ENCODE results near the gene ZNF22.

The ZNF22 gene

GRCh38 chr10:44998146-44998631 lies 2.5 kb upstream of the ZNF22 start:
- peaks cover 8% of the 10 kb centered on the region for H3K36me3 ChIP-seq (ENCODE audit: low read depth)
- H3K4me1 ChIP-seq (ENCODE audit: insufficient read depth, poor library complexity, severe bottlenecking) = peaks cover 7% of the 10 kb centered on the region
- ATAC-seq (ENCODE audit: low read depth) (no peak), DNase-seq (ENCODE audit: low spot score) (no peak)
- no peaks in the 10 kb centered on the region for H3K27me3 ChIP-seq (ENCODE audit: insufficient read depth, poor library complexity, severe bottlenecking)
- no peak overlapping the region for H3K4me3 ChIP-seq (ENCODE audit: severe bottlenecking)
- TF ChIP-seq, protein P1, sequence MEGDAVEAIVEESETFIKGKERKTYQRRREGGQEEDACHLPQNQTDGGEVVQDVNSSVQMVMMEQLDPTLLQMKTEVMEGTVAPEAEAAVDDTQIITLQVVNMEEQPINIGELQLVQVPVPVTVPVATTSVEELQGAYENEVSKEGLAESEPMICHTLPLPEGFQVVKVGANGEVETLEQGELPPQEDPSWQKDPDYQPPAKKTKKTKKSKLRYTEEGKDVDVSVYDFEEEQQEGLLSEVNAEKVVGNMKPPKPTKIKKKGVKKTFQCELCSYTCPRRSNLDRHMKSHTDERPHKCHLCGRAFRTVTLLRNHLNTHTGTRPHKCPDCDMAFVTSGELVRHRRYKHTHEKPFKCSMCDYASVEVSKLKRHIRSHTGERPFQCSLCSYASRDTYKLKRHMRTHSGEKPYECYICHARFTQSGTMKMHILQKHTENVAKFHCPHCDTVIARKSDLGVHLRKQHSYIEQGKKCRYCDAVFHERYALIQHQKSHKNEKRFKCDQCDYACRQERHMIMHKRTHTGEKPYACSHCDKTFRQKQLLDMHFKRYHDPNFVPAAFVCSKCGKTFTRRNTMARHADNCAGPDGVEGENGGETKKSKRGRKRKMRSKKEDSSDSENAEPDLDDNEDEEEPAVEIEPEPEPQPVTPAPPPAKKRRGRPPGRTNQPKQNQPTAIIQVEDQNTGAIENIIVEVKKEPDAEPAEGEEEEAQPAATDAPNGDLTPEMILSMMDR (IDR thresholded peaks at IDR 0.05; ENCODE audit: poor library complexity, severe bottlenecking) = no peak
- H3K9me3 ChIP-seq (ENCODE audit: severe bottlenecking) = no peaks in the 10 kb centered on the region
- no peak overlapping the region for H3K27ac ChIP-seq (ENCODE audit: poor library complexity, severe bottlenecking)

DNA sequence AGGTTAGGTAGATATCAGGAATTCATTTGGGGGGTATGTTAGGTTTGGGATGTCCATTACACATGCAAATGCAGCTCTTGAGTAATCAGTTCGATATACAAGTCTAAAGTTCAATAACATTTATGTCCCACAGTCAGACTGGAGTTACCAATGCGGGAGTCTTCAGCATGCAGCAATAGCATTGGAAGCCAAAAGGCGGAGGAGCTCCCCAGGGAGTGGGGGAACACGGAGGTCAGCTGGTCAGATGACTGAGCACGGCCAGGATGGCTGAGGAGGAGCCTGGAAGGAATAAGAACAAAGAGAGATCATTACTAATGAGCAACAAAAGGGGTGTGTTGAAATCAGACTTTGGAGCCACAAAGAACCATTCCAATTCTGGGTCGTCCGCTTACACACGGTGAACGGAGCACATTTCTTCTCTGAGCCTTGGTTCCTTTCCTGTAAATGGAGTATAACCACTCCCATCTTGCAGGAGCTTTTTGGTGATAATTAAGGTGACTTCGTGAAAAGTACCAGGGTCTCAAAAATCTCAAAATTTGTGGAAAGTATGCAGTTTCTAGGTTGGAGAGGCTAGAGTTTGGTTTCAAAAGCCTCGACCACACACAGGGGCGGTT lies 478 bp upstream of the ZNF22 start:
- H3K27ac ChIP-seq (ENCODE audit: poor library complexity, severe bottlenecking) = peak overlapping the region; percentile 90
- no peak for ATAC-seq (ENCODE audit: low read depth)
- peak overlapping the region; percentile 55 for H3K4me3 ChIP-seq (ENCODE audit: severe bottlenecking)
- no peak for DNase-seq (ENCODE audit: low spot score)
- H3K27me3 ChIP-seq (ENCODE audit: insufficient read depth, poor library complexity, severe bottlenecking) = no peaks in the 10 kb centered on the region
- no peaks in the 10 kb centered on the region for H3K9me3 ChIP-seq (ENCODE audit: severe bottlenecking)
- peaks cover 16% of the 10 kb centered on the region for H3K36me3 ChIP-seq (ENCODE audit: low read depth)
- H3K4me1 ChIP-seq (ENCODE audit: insufficient read depth, poor library complexity, severe bottlenecking) = peaks cover 7% of the 10 kb centered on the region
- TF ChIP-seq, protein P1 (IDR thresholded peaks at IDR 0.05; ENCODE audit: poor library complexity, severe bottlenecking) = no peak

- Histone ChIP-seq H3K27ac (ENCODE audit: poor library complexity, severe bottlenecking) (peak overlapping the region; percentile 90), H3K36me3 (ENCODE audit: low read depth) (peaks cover 16% of the 10 kb centered on the region), H3K9me3 (ENCODE audit: severe bottlenecking) (no peaks in the 10 kb centered on the region), H3K4me3 (ENCODE audit: severe bottlenecking) (peak overlapping the region; percentile 55), H3K4me1 (ENCODE audit: insufficient read depth, poor library complexity, severe bottlenecking) (peaks cover 7% of the 10 kb centered on the region), H3K27me3 (ENCODE audit: insufficient read depth, poor library complexity, severe bottlenecking) (no peaks in the 10 kb centered on the region)
- DNase-seq (ENCODE audit: low spot score) (no peak), ATAC-seq (ENCODE audit: low read depth) (peak; percentile 82)
- TF ChIP-seq, protein P1 (IDR thresholded peaks at IDR 0.05; ENCODE audit: poor library complexity, severe bottlenecking) = no peak
These were observed 842 bp downstream of the ZNF22 start for GRCh38 chr10:45001381-45002148.

DNA sequence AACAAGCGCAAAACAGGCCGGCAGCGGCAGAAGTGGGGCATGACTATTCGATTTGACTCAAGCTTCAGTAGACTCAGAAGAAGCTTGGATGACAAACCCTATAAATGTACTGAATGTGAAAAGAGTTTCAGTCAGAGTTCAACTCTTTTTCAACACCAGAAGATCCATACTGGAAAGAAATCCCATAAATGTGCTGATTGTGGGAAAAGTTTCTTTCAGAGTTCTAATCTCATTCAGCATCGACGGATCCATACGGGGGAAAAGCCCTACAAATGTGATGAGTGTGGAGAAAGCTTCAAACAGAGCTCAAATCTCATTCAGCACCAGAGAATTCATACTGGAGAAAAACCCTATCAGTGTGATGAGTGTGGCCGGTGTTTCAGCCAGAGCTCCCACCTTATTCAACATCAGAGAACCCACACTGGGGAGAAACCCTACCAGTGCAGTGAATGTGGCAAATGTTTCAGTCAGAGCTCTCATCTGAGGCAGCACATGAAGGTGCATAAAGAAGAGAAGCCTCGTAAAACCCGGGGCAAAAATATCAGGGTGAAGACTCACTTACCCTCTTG lies 2.8 kb downstream of the ZNF22 start:
- DNase-seq (ENCODE audit: low spot score) (no peak), ATAC-seq (ENCODE audit: low read depth) (no peak)
- peaks cover 7% of the 10 kb centered on the region for H3K4me1 ChIP-seq (ENCODE audit: insufficient read depth, poor library complexity, severe bottlenecking)
- H3K27me3 ChIP-seq (ENCODE audit: insufficient read depth, poor library complexity, severe bottlenecking) = no peaks in the 10 kb centered on the region
- H3K9me3 ChIP-seq (ENCODE audit: severe bottlenecking) = no peaks in the 10 kb centered on the region
- H3K36me3 ChIP-seq (ENCODE audit: low read depth) = peaks cover 16% of the 10 kb centered on the region
- no peak overlapping the region for H3K27ac ChIP-seq (ENCODE audit: poor library complexity, severe bottlenecking)
- H3K4me3 ChIP-seq (ENCODE audit: severe bottlenecking) = no peak overlapping the region
- TF ChIP-seq, protein P1 (IDR thresholded peaks at IDR 0.05; ENCODE audit: poor library complexity, severe bottlenecking) = no peak

Measured in RWPE2 (cell line).